ENCODE data around the gene SERPINA9. TPM values are rescaled to one million over a fixed set of nuclear protein-coding genes. Genes with fewer than 3 reads are reported as not detected.
"Not testable (repeated sequence)": the region's sequence is repeated elsewhere in the genome, so short reads cannot be mapped to it uniquely, and the experiment has no call there.

Gene SERPINA9
- total RNA-seq, 4 donors from 2014 or later, result not detected

DNA sequence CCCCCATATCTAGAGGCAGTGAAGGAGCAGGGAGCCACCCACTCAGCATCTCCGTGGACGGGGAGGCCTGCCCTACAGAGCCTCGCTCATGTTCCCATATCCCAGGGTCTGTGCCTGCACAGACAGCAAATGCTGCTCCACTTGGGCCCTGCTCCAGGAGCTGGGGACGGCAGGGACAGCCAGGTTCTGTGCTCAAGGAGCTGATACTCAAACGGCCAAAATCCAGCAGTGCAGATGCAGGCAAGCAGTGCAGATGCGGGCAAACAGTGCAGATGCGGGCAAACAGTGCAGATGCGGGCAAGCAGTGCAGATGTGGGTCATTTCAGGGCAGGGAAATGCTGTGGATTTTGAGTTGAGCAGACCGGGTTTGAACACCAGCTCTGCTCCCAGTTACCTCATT, 39.4 kb upstream of the SERPINA9 start:
- TF ChIP-seq POLR2A (IDR thresholded peaks at IDR 0.05; ENCODE audit: low read depth) (no peak), POLR2AphosphoS5 (IDR thresholded peaks at IDR 0.05) (no peak), EP300 (IDR thresholded peaks at IDR 0.05) (no peak)
- TF ChIP-seq, protein P1, sequence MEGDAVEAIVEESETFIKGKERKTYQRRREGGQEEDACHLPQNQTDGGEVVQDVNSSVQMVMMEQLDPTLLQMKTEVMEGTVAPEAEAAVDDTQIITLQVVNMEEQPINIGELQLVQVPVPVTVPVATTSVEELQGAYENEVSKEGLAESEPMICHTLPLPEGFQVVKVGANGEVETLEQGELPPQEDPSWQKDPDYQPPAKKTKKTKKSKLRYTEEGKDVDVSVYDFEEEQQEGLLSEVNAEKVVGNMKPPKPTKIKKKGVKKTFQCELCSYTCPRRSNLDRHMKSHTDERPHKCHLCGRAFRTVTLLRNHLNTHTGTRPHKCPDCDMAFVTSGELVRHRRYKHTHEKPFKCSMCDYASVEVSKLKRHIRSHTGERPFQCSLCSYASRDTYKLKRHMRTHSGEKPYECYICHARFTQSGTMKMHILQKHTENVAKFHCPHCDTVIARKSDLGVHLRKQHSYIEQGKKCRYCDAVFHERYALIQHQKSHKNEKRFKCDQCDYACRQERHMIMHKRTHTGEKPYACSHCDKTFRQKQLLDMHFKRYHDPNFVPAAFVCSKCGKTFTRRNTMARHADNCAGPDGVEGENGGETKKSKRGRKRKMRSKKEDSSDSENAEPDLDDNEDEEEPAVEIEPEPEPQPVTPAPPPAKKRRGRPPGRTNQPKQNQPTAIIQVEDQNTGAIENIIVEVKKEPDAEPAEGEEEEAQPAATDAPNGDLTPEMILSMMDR (IDR thresholded peaks at IDR 0.05), result no peak
- Histone ChIP-seq H3K27me3 (peaks cover 0 to 31% (median 0%) of the 10 kb centered on the region in 4 donors), H3K27ac (replicated peaks in 1 of 4) (no peak overlapping the region), H3K9me3 (no peaks in the 10 kb centered on the region), H3K36me3 (no peaks in the 10 kb centered on the region), H3K4me3 (no peak overlapping the region), H3K4me1 (no peaks in the 10 kb centered on the region)
- DNase-seq (ENCODE audit: extremely low spot score), result no peak
- intact Hi-C loops (cut with DNase I), result no loop called here
- 83% methylated on average over 9 of the region's 9 CpGs for WGBS

DNA sequence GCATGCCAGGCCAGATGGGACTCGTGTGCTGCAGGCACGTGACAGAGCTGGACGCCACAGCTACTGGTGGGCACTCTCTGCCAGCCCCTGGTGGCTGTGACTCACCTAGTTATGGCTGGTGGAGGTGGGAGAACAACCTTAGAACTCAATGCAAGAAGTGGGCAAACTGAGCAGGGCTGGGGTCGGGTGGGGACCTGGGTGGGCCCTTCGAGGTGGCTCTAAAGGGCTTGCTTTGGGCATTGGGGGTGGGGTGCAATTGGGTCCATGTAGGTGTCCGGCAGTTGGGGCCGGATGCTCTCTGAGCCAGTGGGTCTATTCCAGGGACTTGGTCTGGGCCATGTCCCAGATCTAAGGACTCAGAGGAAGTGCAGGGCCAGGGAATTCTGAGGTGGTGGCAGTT, 38.4 kb upstream of the SERPINA9 start:
- H3K4me3 ChIP-seq, result no peak overlapping the region
- no peaks in the 10 kb centered on the region for H3K36me3 ChIP-seq
- H3K27ac ChIP-seq (replicated peaks in 1 of 4), result no peak overlapping the region
- no peak for TF ChIP-seq EP300 (IDR thresholded peaks at IDR 0.05)
- no peak for TF ChIP-seq POLR2A (IDR thresholded peaks at IDR 0.05; ENCODE audit: low read depth)
- TF ChIP-seq, protein P1 (IDR thresholded peaks at IDR 0.05), result no peak
- no peak for TF ChIP-seq POLR2AphosphoS5 (IDR thresholded peaks at IDR 0.05)
- peaks cover 0 to 31% (median 0%) of the 10 kb centered on the region in 4 donors for H3K27me3 ChIP-seq
- DNase-seq (ENCODE audit: extremely low spot score), result no peak
- no peaks in the 10 kb centered on the region for H3K4me1 ChIP-seq
- no peaks in the 10 kb centered on the region for H3K9me3 ChIP-seq
- intact Hi-C loops (cut with DNase I), result no loop called here
- WGBS, result 79% methylated on average over 7 of the region's 7 CpGs

DNA sequence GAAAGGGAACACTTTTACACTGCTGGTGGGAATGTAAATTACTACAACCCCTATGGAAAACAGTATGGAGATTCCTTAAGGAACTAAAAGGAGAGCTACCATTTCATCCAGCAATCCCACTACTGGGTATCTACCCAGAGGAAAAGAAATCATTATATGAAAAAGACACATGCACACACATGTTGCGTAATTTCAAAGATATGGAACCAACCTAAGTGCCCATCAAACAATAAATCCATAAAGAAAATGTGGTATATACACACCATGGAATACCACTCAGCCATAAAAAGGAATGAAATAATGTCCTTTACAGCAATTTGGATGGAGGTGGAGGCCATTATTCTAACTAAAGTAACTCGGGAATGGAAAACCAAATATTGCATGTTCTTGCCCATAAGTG, 34.5 kb upstream of the SERPINA9 start:
- intact Hi-C loops (cut with DNase I); H3K27ac ChIP-seq (replicated peaks in 1 of 4); H3K4me1 ChIP-seq; H3K36me3 ChIP-seq; DNase-seq (ENCODE audit: extremely low spot score); H3K9me3 ChIP-seq; H3K4me3 ChIP-seq: not testable (repeated sequence)
- peaks cover 0 to 19% (median 0%) of the 10 kb centered on the region in 4 donors for H3K27me3 ChIP-seq
- WGBS, result 80% methylated on average over 2 of the region's 2 CpGs

DNA sequence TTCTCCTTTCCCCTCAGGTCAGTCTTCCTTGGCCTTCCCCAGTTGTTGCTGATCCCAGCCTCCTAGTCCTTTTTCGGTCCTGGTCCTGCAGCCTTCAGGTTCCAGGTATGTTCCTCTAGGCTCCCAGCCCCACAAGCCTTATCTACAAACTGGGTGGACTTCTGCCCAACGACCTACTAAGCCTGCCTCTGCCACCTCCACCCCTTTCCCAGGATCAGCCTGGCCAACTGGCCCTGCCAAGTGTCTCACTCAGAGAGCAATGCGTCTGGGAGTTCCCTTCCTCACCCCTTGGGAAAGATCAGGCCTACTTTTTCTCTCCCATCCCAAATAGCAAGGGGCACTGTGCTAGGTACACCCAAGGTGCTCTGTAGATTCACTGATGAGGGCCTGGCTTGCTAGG, 33.4 kb upstream of the SERPINA9 start, which contains the start of gene SERPINA12:
TSS of gene SERPINA12 (minus strand) at position 114 of the 400 bp plus-strand sequence. CDS start 11,072 bp downstream, outside the sequence.
- peaks cover 0 to 13% (median 0%) of the 10 kb centered on the region in 4 donors for H3K27me3 ChIP-seq
- DNase-seq (ENCODE audit: extremely low spot score), result no peak
- H3K4me3 ChIP-seq, result no peak within 1 kb of the TSS
- no peaks in the 10 kb centered on the region for H3K4me1 ChIP-seq
- intact Hi-C loops (cut with DNase I), result no loop called here
- 68% methylated on average over 3 of the region's 3 CpGs for WGBS
- TF ChIP-seq EP300 (IDR thresholded peaks at IDR 0.05), result no peak
- H3K36me3 ChIP-seq, result no peaks in the 10 kb centered on the region
- no peaks in the 10 kb centered on the region for H3K9me3 ChIP-seq
- no peak within 1 kb of the TSS for H3K27ac ChIP-seq (replicated peaks in 1 of 4)

DNA sequence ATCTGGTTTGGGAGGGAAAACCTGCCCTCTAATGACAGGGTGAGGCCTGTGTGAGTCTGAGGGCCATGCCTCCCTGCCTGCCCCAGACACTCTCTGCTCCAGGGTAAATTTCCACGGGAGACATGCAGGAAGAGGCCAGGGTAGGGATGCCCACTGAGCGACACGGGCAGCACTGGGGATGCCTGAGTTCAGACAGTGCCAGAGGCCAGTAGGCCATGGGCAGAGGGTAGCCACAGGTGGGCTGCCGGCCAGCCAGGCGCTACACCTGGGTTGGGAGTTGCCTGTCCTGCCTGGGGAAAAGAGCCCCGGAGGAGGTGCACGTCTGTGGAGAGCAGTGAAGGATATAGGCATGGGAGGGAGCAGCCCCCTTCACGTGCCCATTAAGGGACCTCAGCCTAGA, 29.6 kb upstream of the SERPINA9 start:
- WGBS, result 93% methylated on average over 8 of the region's 8 CpGs
- H3K4me1 ChIP-seq, result peaks cover 0 to 3% (median 0%) of the 10 kb centered on the region in 4 donors
- TF ChIP-seq POLR2A (IDR thresholded peaks at IDR 0.05; ENCODE audit: low read depth), result no peak
- no peak for TF ChIP-seq POLR2AphosphoS5 (IDR thresholded peaks at IDR 0.05)
- TF ChIP-seq, protein P1 (IDR thresholded peaks at IDR 0.05), result no peak
- no peaks in the 10 kb centered on the region for H3K9me3 ChIP-seq
- peaks cover 0 to 43% (median 0%) of the 10 kb centered on the region in 4 donors for H3K27me3 ChIP-seq
- no peak for DNase-seq (ENCODE audit: extremely low spot score)
- H3K36me3 ChIP-seq, result no peaks in the 10 kb centered on the region
- H3K4me3 ChIP-seq, result no peak overlapping the region
- intact Hi-C loops (cut with DNase I), result no loop called here
- H3K27ac ChIP-seq (replicated peaks in 1 of 4), result no peak overlapping the region

DNA sequence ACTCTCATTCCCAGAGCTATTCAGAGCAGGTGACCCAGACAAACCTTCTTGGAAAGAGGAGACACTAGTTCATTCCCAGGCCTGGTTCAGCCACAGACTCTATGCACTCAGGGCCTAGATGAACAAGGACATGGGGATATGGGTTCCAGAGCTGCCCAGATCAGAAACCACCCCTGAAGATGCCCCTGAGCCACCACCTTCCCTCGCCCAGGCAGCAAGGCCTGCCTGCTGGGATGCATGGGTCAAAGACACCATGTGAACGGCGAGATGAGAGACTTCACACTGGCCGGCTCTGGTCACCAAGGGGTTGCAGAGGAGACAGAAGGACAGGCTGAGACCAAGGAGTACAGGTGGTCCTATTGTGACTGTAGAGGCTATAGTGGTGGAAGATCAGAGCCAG, 29.2 kb upstream of the SERPINA9 start:
- Histone ChIP-seq H3K27me3 (peaks cover 0 to 47% (median 0%) of the 10 kb centered on the region in 4 donors), H3K36me3 (no peaks in the 10 kb centered on the region), H3K4me3 (no peak overlapping the region), H3K4me1 (peaks cover 0 to 3% (median 0%) of the 10 kb centered on the region in 4 donors), H3K27ac (replicated peaks in 1 of 4) (no peak overlapping the region), H3K9me3 (no peaks in the 10 kb centered on the region)
- TF ChIP-seq, protein P1 (IDR thresholded peaks at IDR 0.05), result no peak
- 100% methylated on average over 4 of the region's 4 CpGs for WGBS
- intact Hi-C loops (cut with DNase I), result no loop called here
- DNase-seq (ENCODE audit: extremely low spot score), result no peak

Data from esophagus muscularis mucosa (tissue), 4 donors.